EL (cell line): Measurements from ENCODE around the gene TATDN2.
"Not testable (repeated sequence)": the region's sequence is repeated elsewhere in the genome, so short reads cannot be mapped to it uniquely, and the experiment has no call there.

Experiments used
- DNase-seq: peaks from one replicate; pipeline ENCODE4 v3.0.0-alpha.2; 2016

TATDN2 gene

GRCh38 chr3:10292505-10293419, 44.5 kb downstream of the TATDN2 start, which contains the start of gene GHRL:
Gene GHRL (minus strand): TSS chr3:10292947. CDS start chr3:10290180, 2,767 bp downstream.
- no peak for DNase-seq

- no peak for DNase-seq
Observed at GRCh38 chr3:10294030-10294586, 45.8 kb downstream of the TATDN2 start.

GRCh38 chr3:10298064-10298463, 49.8 kb downstream of the TATDN2 start:
- DNase-seq: not testable (repeated sequence)

- DNase-seq: no peak
Observed at GRCh38 chr3:10299175-10299574, 50.9 kb downstream of the TATDN2 start.

GRCh38 chr3:10299679-10300078, 51.4 kb downstream of the TATDN2 start:
- DNase-seq: no peak

DNA sequence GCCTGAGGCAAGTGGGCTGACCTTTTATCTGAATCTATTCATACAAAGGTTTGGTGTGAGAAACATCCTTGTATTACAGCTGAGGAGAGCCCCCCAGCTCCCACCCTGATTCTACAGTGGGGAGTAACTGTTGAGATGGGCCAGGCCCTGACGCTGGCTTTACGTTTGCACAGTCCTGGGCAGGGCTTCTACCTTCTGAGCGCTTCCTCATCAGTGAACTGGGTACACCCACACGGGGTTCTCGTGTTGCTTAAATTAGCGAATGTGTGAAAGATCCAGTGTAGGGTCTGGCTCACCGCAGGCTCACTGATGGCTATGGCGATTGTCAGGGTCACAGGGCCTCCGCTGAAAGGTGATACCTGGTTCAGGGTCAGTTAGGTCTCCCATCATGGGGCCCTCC, 51.8 kb downstream of the TATDN2 start:
- no peak for DNase-seq

DNA sequence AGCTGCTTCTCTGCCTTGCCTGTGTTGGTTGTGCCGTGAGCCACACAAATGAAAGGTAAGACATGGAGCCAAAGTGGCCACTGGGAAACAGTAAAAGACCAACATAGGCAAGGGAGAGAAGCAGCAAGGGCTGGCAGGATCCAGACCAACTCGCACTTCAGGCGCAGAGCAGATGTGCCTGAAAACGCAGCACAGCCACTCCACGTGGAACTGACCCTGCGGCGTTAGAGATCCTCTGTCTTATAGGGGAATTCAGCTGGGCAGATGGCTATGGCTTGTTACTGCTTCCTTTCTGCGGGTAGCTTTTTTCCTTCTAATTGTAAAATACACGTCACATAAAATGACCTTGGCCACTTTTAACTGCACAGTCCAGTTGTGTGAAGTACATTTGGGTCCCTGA, 54.8 kb downstream of the TATDN2 start:
- no peak for DNase-seq

DNA sequence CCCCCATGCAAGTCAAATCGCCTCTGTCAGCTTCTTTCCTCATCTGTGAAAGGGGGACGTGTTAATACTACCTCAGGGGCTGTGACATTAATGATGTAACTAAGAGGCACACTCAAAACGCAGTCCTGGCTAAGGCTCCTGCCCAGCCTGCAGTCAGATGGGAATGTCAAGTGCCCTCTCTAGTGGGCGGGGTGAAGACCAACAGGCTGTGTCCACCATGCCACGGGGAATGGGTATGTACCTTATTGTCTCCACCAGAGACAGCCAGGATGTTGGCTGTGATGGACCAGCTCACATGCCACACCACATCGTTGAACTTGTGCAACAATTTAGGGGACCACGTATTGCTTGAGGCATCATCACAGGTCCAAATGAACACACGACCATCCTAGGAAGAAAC, 55.5 kb downstream of the TATDN2 start:
- DNase-seq: no peak

GRCh38 chr3:10304905-10305304, 56.6 kb downstream of the TATDN2 start:
- no peak for DNase-seq

DNA sequence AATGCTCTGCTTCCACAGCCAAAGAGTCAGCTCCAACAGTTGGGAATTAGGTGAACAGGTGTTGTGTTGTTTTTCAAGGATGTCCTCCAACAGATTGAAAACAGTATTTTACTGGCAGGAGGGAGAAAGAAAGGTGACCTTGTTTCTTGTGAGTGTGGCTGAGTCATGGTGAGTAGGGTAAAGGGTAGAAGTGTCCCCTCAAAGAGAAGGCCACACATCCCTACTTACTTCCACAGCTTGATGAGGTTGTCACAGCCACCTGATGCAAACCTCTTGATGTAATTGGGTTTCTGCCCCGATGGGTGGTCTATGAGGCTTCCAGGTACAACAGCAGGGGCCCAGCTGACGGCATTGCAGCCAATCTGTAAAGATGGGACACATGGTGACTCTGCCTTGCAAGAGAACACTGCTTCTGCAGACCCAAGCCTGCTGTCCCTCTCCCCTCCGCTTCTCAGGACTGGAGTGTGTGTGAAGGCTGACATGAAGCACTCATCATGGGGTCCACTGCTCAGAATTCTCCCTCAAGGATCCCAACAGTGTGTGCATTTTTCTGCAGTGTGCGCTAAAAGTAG, 57.2 kb downstream of the TATDN2 start:
- no peak for DNase-seq

- no peak for DNase-seq
Observed at GRCh38 chr3:10306156-10306555, 57.9 kb downstream of the TATDN2 start.

- no peak for DNase-seq
Observed at GRCh38 chr3:10308678-10309077, 60.4 kb downstream of the TATDN2 start.

DNA sequence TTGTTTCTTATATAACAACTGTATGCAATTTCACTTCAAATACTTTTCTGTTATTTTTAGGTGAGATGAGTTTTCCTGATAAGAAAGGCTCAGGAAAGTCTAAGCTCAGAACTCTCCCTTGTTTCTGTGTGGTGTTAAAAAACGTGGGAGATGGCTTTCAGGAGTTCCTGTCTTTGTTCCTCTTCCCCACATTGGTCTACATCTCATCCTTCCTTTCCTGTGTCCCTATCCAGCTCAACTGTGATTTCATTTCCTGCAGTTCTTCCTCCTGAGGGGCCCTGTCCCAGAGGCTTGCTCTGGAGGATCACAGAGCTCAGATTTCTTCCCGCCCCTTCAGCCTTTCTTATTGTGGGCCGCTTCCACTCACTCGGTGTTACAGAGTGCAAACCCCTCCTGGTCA, 61.5 kb downstream of the TATDN2 start:
- no peak for DNase-seq

- DNase-seq: peak; percentile 30
Observed at GRCh38 chr3:10310578-10310977, 62.3 kb downstream of the TATDN2 start.

DNA sequence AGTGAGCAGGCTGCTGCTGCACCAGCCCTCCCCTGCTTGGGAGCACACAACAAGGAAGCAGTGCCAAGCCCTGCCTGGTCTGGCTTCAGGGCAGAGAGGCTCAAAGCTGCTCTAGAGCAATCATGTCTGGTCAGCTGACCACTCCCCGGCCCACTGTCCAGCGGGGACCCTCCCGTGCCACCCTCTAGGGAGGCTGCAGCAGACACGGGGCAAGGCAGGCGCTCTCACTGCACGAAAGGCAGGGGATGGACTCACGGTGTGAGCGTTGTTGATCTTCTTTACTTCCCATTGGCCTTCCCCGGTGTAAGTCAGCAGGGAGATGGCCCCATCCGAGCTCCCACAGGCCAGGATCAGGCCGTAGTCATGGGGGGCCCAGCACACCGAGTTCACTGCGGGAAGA, 63.5 kb downstream of the TATDN2 start:
- DNase-seq: no peak

- DNase-seq: no peak
Observed at GRCh38 chr3:10312391-10312790, 64.1 kb downstream of the TATDN2 start.

DNA sequence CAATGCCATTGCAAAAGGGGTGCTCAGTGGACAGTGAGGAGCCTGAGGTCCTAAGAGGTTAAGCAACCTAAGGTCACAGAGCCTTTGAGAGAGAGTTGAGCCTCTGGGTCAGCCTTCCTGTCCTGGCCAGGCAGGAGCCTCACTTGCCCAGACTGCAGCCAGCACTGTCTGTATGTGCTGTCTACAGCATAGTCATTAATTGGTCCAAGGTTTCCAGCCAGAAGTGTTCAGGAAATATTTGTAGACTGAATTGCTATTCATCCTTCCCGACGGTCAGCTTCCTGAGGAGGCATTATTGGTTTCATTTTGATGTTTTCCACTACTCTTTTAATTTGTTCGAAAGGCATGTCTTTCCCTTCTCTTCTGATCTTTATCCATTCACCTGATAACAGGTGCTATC, 64.6 kb downstream of the TATDN2 start:
- DNase-seq: no peak

DNA sequence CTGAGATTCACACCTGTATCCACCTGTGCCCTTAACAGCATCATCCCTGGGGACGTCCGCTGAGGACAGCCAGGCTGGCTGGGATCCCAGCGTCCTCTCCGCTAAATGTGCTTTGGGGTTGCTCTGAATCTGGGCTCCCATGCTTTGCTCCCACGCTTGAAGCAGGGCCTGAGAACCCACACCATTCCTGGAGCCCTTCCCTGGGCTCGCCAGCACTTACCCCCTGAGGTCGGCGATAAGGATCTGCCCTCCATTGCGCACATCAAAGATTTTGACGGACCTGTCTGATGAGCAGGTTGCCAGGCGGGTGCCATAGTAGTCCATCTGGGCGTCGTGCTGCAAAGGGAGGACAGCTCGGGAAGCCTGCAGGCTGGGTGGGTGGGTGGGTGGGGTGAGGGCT, 66.8 kb downstream of the TATDN2 start:
- DNase-seq: no peak

GRCh38 chr3:10315771-10316344, 67.6 kb downstream of the TATDN2 start:
- no peak for DNase-seq

DNA sequence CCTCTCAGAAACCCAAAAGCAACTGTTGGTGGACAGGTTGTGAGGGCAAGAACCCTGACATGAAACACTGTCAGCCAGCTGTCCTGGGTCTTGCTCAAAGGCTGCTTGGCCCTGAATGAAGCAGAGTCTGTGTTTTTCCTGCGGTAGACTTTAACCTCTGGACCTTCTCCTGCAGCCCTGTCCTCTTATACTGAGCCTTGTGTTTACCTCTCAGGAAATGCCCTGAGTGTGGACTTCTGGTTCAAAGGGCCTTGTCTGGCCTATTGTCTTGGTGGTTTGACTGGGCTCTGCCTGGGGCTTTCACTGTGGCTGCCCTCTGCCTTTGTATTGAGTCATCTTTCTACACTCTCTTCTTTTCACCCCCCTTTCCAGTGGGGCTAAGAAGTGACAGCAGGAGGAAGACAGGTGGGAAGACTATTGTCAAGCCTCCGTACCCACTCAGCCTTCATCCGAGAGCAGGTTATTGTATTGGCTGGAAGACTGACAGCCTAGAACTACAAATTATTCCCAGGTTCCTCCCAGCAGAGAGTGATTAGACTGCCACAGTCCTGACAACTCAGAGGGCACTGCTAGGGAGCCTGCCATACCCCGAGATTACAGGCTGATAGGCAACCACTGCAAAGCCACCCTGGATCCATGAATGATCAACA, 69.2 kb downstream of the TATDN2 start:
- no peak for DNase-seq

GRCh38 chr3:10317961-10318350, 69.7 kb downstream of the TATDN2 start:
- no peak for DNase-seq

GRCh38 chr3:10319251-10319650, 71.0 kb downstream of the TATDN2 start:
- DNase-seq: no peak

- no peak for DNase-seq
Observed at GRCh38 chr3:10319804-10320203, 71.5 kb downstream of the TATDN2 start.
